Ascending aorta (tissue), 2 donors: ENCODE results near the gene ZNF652. TPM values are rescaled to one million over a fixed set of nuclear protein-coding genes. Genes with fewer than 3 reads are reported as not detected.

Experiments used
- DNase-seq, 2 donors: peaks; one replicate each; pipeline ENCODE4 v3.0.0-alpha.2; 2019; ENCODE audit warnings: low spot score in 2 of 2
- H3K27ac ChIP-seq, 2 donors: fragments of 200-600 bp; sonication (generic); one replicate each; pipeline ENCODE4 v1.5.1; 2016 to 2017; ENCODE audit warnings: mild to moderate bottlenecking in 1 of 2
- H3K27me3 ChIP-seq: fragments of 200-600 bp; sonication (generic); one replicate; pipeline ENCODE4 v1.5.1; 2017
- H3K36me3 ChIP-seq, 2 donors: fragments of 200-600 bp; sonication (generic); one replicate each; pipeline ENCODE4 v1.5.1; 2016
- H3K4me1 ChIP-seq, 2 donors: fragments of 200-600 bp; sonication (generic); one replicate each; pipeline ENCODE4 v1.5.1; 2016 to 2017; ENCODE audit warnings: mild to moderate bottlenecking in 1 of 2
- H3K4me3 ChIP-seq, 2 donors: fragments of 200-600 bp; sonication (generic); one replicate each; pipeline ENCODE4 v1.5.1; 2016 to 2017; ENCODE audit warnings: mild to moderate bottlenecking in 1 of 2
- H3K9me3 ChIP-seq, 2 donors: fragments of 200-600 bp; sonication (generic); one replicate each; pipeline ENCODE4 v1.5.1; 2016
- intact Hi-C: fragments of 100-400 bp; cut with DNase I; formaldehyde crosslinking; loops from one replicate; pipeline ENCODE4 v1.15.1; 2023
- total RNA-seq: library from RNA; depleted of rRNA; stranded (reverse); fragments of >200 nt; gene quantifications from one replicate; pipeline ENCODE4 v1.1.0, GENCODE V29; 2016
- TF ChIP-seq, protein P1 (sequence below), 3 experiments: fragments of 200-600 bp in 2 of 3; fragments of 450-650 bp in 1 of 3; sonication (generic) in 2 of 3; IDR thresholded peaks; one replicate each; pipeline ENCODE4 v1.5.1; 2016 to 2019; ENCODE audit warnings: antibody characterized with exemption in 3 of 3, mild to moderate bottlenecking in 1 of 3, moderate library complexity in 1 of 3

ZNF652 gene
- total RNA-seq, 1 donor from 2014 or later: 13.5 TPM

DNA sequence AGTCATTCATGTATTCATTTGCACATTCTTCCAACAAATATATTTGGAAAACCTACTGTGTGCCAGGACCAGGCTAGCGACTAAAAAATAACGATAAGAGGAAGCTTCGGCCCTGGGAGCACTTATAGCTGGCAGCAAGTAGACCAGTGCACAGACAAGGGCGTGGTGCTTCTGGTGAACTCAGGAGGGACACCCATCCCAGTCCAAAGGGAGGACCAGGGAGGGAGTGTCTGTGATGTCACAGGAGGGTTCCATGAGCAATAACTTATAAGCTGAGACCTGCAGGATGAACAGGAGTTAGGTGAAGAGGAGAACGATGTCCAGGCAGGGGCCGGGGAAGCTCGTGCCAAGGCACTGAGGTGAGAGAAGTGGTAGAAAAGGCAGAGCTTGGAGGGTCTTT lies 114.1 kb downstream of the ZNF652 start:
- no peak overlapping the region for H3K27ac ChIP-seq
- no peaks in the 10 kb centered on the region for H3K9me3 ChIP-seq
- no peaks in the 10 kb centered on the region for H3K27me3 ChIP-seq
- H3K36me3 ChIP-seq: no peaks in the 10 kb centered on the region
- no peak for DNase-seq
- intact Hi-C loops: no loop called here
- no peaks in the 10 kb centered on the region for H3K4me1 ChIP-seq
- no peak overlapping the region for H3K4me3 ChIP-seq
- TF ChIP-seq, protein P1, sequence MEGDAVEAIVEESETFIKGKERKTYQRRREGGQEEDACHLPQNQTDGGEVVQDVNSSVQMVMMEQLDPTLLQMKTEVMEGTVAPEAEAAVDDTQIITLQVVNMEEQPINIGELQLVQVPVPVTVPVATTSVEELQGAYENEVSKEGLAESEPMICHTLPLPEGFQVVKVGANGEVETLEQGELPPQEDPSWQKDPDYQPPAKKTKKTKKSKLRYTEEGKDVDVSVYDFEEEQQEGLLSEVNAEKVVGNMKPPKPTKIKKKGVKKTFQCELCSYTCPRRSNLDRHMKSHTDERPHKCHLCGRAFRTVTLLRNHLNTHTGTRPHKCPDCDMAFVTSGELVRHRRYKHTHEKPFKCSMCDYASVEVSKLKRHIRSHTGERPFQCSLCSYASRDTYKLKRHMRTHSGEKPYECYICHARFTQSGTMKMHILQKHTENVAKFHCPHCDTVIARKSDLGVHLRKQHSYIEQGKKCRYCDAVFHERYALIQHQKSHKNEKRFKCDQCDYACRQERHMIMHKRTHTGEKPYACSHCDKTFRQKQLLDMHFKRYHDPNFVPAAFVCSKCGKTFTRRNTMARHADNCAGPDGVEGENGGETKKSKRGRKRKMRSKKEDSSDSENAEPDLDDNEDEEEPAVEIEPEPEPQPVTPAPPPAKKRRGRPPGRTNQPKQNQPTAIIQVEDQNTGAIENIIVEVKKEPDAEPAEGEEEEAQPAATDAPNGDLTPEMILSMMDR (IDR thresholded peaks at IDR 0.05): no peak

DNA sequence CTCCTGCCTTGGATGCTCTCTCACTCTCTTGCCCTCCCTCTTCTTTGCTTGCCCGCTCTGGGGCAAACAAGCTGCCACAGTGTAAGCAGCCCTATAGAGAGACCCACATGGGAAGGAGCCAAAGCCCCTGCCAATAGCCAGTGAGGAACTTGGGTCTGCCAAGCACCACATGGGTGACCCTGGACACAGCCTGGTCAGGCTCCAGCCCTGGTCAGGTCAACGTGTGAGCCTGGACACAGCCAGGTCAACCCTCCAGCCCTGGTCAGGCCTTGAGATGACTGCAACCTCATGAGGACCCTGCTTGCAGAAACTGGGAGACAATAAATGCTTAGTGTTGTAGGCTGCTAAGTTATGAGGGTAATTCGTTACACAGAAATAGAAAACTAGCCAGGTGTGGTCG lies 117.2 kb downstream of the ZNF652 start:
- intact Hi-C loops: no loop called here
- no peaks in the 10 kb centered on the region for H3K36me3 ChIP-seq
- no peak overlapping the region for H3K4me3 ChIP-seq
- DNase-seq: no peak
- H3K27me3 ChIP-seq: no peaks in the 10 kb centered on the region
- no peaks in the 10 kb centered on the region for H3K9me3 ChIP-seq
- H3K27ac ChIP-seq: no peak overlapping the region
- TF ChIP-seq, protein P1 (IDR thresholded peaks at IDR 0.05): no peak
- no peaks in the 10 kb centered on the region for H3K4me1 ChIP-seq

Other genes with a start within 250 kb of the ZNF652 start
- gene B4GALNT2, start 229.5 kb downstream of the ZNF652 start, total RNA-seq: not detected
- gene GNGT2, start 151.7 kb downstream of the ZNF652 start, total RNA-seq: not detected
- 35.1 TPM for gene ABI3, start 151.5 kb downstream of the ZNF652 start, total RNA-seq
- not detected for gene PHOSPHO1, start 131.5 kb downstream of the ZNF652 start, total RNA-seq
- gene PHB1, start 52.6 kb upstream of the ZNF652 start, total RNA-seq: 79.6 TPM
- gene NGFR, start 133.0 kb upstream of the ZNF652 start, total RNA-seq: 53.0 TPM
- gene NXPH3, start 213.6 kb upstream of the ZNF652 start, total RNA-seq: 30.3 TPM